GM10248 (cell line): Measurements from ENCODE around the gene SIAH2.

Experiments
- CTCF ChIA-PET: fragments of 300-600 bp; sonication (Branson Sonifier 250); formaldehyde crosslinking; extraction: SDS; loops from one replicate; lab custom pipeline; 2021; ENCODE audit warnings: antibody characterized with exemption; lab: Yijun Ruan, JAX
- POLR2A ChIA-PET: fragments of 350-650 bp; sonication (Branson Sonifier 250); formaldehyde crosslinking; extraction: SDS; loops from one replicate; lab custom pipeline; 2020; ENCODE audit warnings: antibody characterized with exemption; lab: Yijun Ruan, JAX
- DNase-seq: peaks from one replicate; pipeline ENCODE4 v3.0.0; 2012; ENCODE audit errors: extremely low spot score
- CTCF ChIP-seq: IDR thresholded peaks from 2 replicates; pipeline ENCODE4 v1.5.1; 2012; ENCODE audit warnings: mild to moderate bottlenecking, low read depth; ENCODE audit errors: extremely low read depth, missing control alignments, control extremely low read depth

Gene SIAH2

GRCh38 chr3:150747886-150748683, 14.9 kb downstream of the SIAH2 start:
- ChIA-PET POLR2A (interaction anchor here (0.7 kb wide), 1 partner anchor 775 kb away, joined by 5 read pairs; no protein-coding TSS in a partner anchor), CTCF (interaction anchor here (1.5 to 2.1 kb wide), 2 partner anchors 9 to 13 kb away, joined by 3 to 5 read pairs; no protein-coding TSS in a partner anchor)
- TF ChIP-seq CTCF: no peak
- no peak for DNase-seq

- TF ChIP-seq CTCF: no peak
- DNase-seq: no peak
- POLR2A ChIA-PET: interaction anchor here (0.7 kb wide), 1 partner anchor 774 kb away, joined by 5 read pairs; no protein-coding TSS in a partner anchor
- CTCF ChIA-PET: interaction anchor here (1.1 to 2.1 kb wide), 4 partner anchors 9 to 25 kb away, joined by 3 to 5 read pairs (median 4); no protein-coding TSS in a partner anchor
These were observed 16.0 kb downstream of the SIAH2 start for GRCh38 chr3:150746791-150747590.

GRCh38 chr3:150745832-150746231, 17.1 kb downstream of the SIAH2 start:
- ChIA-PET CTCF (interaction anchor here (1.1 to 1.2 kb wide), 3 partner anchors 17 to 423 kb away, joined by 3 to 7 read pairs (median 3); partner anchors contain the start of gene SIAH2), POLR2A (no interaction called here)
- no peak for TF ChIP-seq CTCF
- no peak for DNase-seq

- no peak for TF ChIP-seq CTCF
- CTCF ChIA-PET: interaction anchor here (1.3 to 2.6 kb wide), 2 partner anchors 17 to 23 kb away, joined by 5 to 9 read pairs; no protein-coding TSS in a partner anchor
These were observed 18.1 kb downstream of the SIAH2 start for GRCh38 chr3:150744919-150745211.

GRCh38 chr3:150744041-150744918, 18.7 kb downstream of the SIAH2 start:
- no peak for DNase-seq
- TF ChIP-seq CTCF: no peak
- ChIA-PET POLR2A (no interaction called here), CTCF (interaction anchor here (1.3 to 2.6 kb wide), 2 partner anchors 18 to 23 kb away, joined by 5 to 9 read pairs; no protein-coding TSS in a partner anchor)

More at GRCh38 chr3:150744919-150745211, 18.1 kb downstream of the SIAH2 start:
- DNase-seq: no peak
- POLR2A ChIA-PET: no interaction called here

GRCh38 chr3:150743508-150743907, 19.5 kb downstream of the SIAH2 start:
- TF ChIP-seq CTCF: no peak
- no peak for DNase-seq
- ChIA-PET CTCF (interaction anchor here (1.0 to 2.6 kb wide), 3 partner anchors 10 to 22 kb away, joined by 3 to 9 read pairs (median 4); no protein-coding TSS in a partner anchor), POLR2A (interaction anchor here (0.6 kb wide), 1 partner anchor 174 kb away, joined by 4 read pairs; no protein-coding TSS in a partner anchor)
